IMR-90 (cell line): ENCODE results near the gene DPH6. TPM values are rescaled to one million over a fixed set of nuclear protein-coding genes. Genes with fewer than 3 reads are reported as not detected.

Experiments
- ATAC-seq: fragments of 200-7000 bp; cut with Tn5 transposase; 2 replicates; pipeline ENCODE4 v1.9.1; 2020; ENCODE audit warnings: low read depth, mild to moderate bottlenecking, moderate library complexity
- BruUV-seq: library from RNA; stranded (reverse); fragments of 400-500 nt; replicated peaks from 2 replicates; lab custom pipeline; 2021; lab: Mats Ljungman, UMichigan
- CTCF ChIA-PET: fragments of 300-600 bp; formaldehyde crosslinking; extraction: SDS; loops from one replicate; lab custom pipeline; 2021; ENCODE audit warnings: antibody characterized with exemption; lab: Yijun Ruan, JAX
- POLR2A ChIA-PET: fragments of 300-600 bp; sonication (Branson Sonifier 250); formaldehyde crosslinking; loops from one replicate; lab custom pipeline; 2022; ENCODE audit warnings: antibody characterized with exemption; ENCODE audit not compliant: unreplicated experiment; lab: Charles Lee
- DNase-seq: peaks from one replicate; pipeline ENCODE4 v3.0.0; 2013
- H2AFZ ChIP-seq: replicated peaks from 2 replicates; pipeline ENCODE3; 2013; ENCODE audit warnings: low read length, mild to moderate bottlenecking; ENCODE audit not compliant: poor library complexity
- H2AK5ac ChIP-seq: 2 replicates; pipeline ENCODE4 v1.6.1; 2013; ENCODE audit warnings: low read depth, low read length, inconsistent platforms
- H2AK9ac ChIP-seq: replicated peaks from 2 replicates; pipeline ENCODE3; 2013; ENCODE audit warnings: mild to moderate bottlenecking, low read depth, low read length, moderate library complexity; ENCODE audit not compliant: poor library complexity
- H2BK120ac ChIP-seq: 2 replicates; pipeline ENCODE4 v1.6.1; 2013; ENCODE audit warnings: low read depth, low read length, inconsistent platforms
- H2BK15ac ChIP-seq: 3 replicates; pipeline ENCODE4 v1.6.1; 2013; ENCODE audit warnings: low read depth, low read length, inconsistent platforms
- H2BK20ac ChIP-seq: 2 replicates; pipeline ENCODE4 v1.6.1; 2013; ENCODE audit warnings: low read depth, mild to moderate bottlenecking, inconsistent platforms, low read length, moderate library complexity
- H2BK5ac ChIP-seq: 2 replicates; pipeline ENCODE4 v1.6.1; 2013; ENCODE audit warnings: mild to moderate bottlenecking, low read depth, low read length, inconsistent platforms; ENCODE audit not compliant: poor library complexity, severe bottlenecking
- H3K14ac ChIP-seq: replicated peaks from 2 replicates; pipeline ENCODE4 v1.6.1; 2013; ENCODE audit warnings: low read depth, low read length, inconsistent platforms
- H3K18ac ChIP-seq: 2 replicates; pipeline ENCODE4 v1.6.1; 2013; ENCODE audit warnings: low read depth, low read length, control low read depth
- H3K23ac ChIP-seq: 2 replicates; pipeline ENCODE4 v1.6.1; 2013; ENCODE audit warnings: low read depth, low read length, inconsistent platforms
- H3K27ac ChIP-seq: 2 replicates; pipeline ENCODE4 v1.5.1; 2013; ENCODE audit warnings: mild to moderate bottlenecking, control low read depth, low read length; ENCODE audit not compliant: insufficient read depth
- H3K27me3 ChIP-seq: 2 replicates; pipeline ENCODE4 v1.6.1; 2013; ENCODE audit warnings: low read length; ENCODE audit not compliant: control insufficient read depth, insufficient read depth
- H3K36me3 ChIP-seq: 2 replicates; pipeline ENCODE4 v1.6.1; 2013; ENCODE audit warnings: low read length, mixed read lengths; ENCODE audit not compliant: control insufficient read depth, insufficient read depth
- H3K4ac ChIP-seq: 2 replicates; pipeline ENCODE4 v1.6.1; 2013; ENCODE audit warnings: low read depth, low read length, inconsistent platforms
- H3K4me1 ChIP-seq: 2 replicates; pipeline ENCODE4 v1.6.1; 2013; ENCODE audit warnings: low read length, mixed read lengths; ENCODE audit not compliant: control insufficient read depth, insufficient read depth
- H3K4me2 ChIP-seq: 2 replicates; pipeline ENCODE4 v1.6.1; 2013; ENCODE audit warnings: low read depth, mild to moderate bottlenecking, control low read depth, low read length, moderate library complexity
- H3K4me3 ChIP-seq: 2 replicates; pipeline ENCODE4 v1.5.1; 2013; ENCODE audit warnings: low read depth, mild to moderate bottlenecking, control low read depth, low read length, moderate library complexity; ENCODE audit not compliant: insufficient read depth
- H3K56ac ChIP-seq: 2 replicates; pipeline ENCODE4 v1.6.1; 2013; ENCODE audit warnings: low read length, inconsistent platforms; ENCODE audit not compliant: insufficient read depth; ENCODE audit errors: extremely low read depth
- H3K79me1 ChIP-seq, 2 experiments: 2 replicates each; pipeline ENCODE4 v1.6.1; 2013; ENCODE audit warnings: low read length in 2 of 2, inconsistent platforms in 1 of 2, low read depth in 1 of 2
- H3K9ac ChIP-seq: 2 replicates; pipeline ENCODE4 v1.6.1; 2013; ENCODE audit warnings: low read depth, low read length, control low read depth
- H3K9me1 ChIP-seq: 2 replicates; pipeline ENCODE4 v1.6.1; 2013; ENCODE audit warnings: low read length, inconsistent platforms; ENCODE audit not compliant: insufficient read depth
- H3K9me3 ChIP-seq: 2 replicates; pipeline ENCODE4 v1.6.1; 2013; ENCODE audit warnings: low read length; ENCODE audit not compliant: control insufficient read depth, insufficient read depth
- H4K20me1 ChIP-seq: 2 replicates; pipeline ENCODE4 v1.6.1; 2013; ENCODE audit warnings: low read length, inconsistent platforms; ENCODE audit not compliant: insufficient read depth
- H4K5ac ChIP-seq: 2 replicates; pipeline ENCODE4 v1.6.1; 2013; ENCODE audit warnings: mild to moderate bottlenecking, low read depth, low read length, control low read depth
- H4K8ac ChIP-seq, 2 experiments: 2 replicates each; pipeline ENCODE4 v1.6.1; 2013; ENCODE audit warnings: low read depth in 2 of 2, low read length in 2 of 2, control low read depth in 1 of 2, inconsistent platforms in 1 of 2
- H4K91ac ChIP-seq: 2 replicates; pipeline ENCODE4 v1.6.1; 2013; ENCODE audit warnings: low read depth, low read length, inconsistent platforms; ENCODE audit not compliant: insufficient read depth
- BHLHE40 ChIP-seq: fragments of 150-350 bp; IDR thresholded peaks from 2 replicates; pipeline ENCODE4 v1.6.1; 2016; ENCODE audit warnings: mild to moderate bottlenecking, low read depth, low read length
- CEBPB ChIP-seq: IDR thresholded peaks from 2 replicates; pipeline ENCODE4 v1.6.1; 2012; ENCODE audit warnings: low read depth, low read length, improper control_type of control experiment
- FOS ChIP-seq: fragments of 150-350 bp; IDR thresholded peaks from 2 replicates; pipeline ENCODE4 v1.6.1; 2016; ENCODE audit warnings: low read depth, low read length
- MAFK ChIP-seq: IDR thresholded peaks from 2 replicates; pipeline ENCODE4 v1.6.1; 2012; ENCODE audit warnings: low read depth, low read length, improper control_type of control experiment
- MAZ ChIP-seq: IDR thresholded peaks from 2 replicates; pipeline ENCODE4 v1.6.1; 2012; ENCODE audit warnings: low read depth, mild to moderate bottlenecking, low read length, improper control_type of control experiment, moderate library complexity, borderline replicate concordance
- MXI1 ChIP-seq: IDR thresholded peaks from 2 replicates; pipeline ENCODE4 v1.6.1; 2012; ENCODE audit warnings: low read depth, mild to moderate bottlenecking, low read length, moderate library complexity, borderline replicate concordance
- NFE2L2 ChIP-seq: fragments of 150-350 bp; IDR thresholded peaks from 2 replicates; pipeline ENCODE4 v1.6.1; 2016; ENCODE audit warnings: low read depth, mild to moderate bottlenecking, low read length
- POLR2A ChIP-seq: IDR thresholded peaks from 2 replicates; pipeline ENCODE4 v1.6.1; 2012; ENCODE audit warnings: mild to moderate bottlenecking, low read depth, low read length
- RAD21 ChIP-seq: IDR thresholded peaks from 2 replicates; pipeline ENCODE4 v1.6.1; 2012; ENCODE audit warnings: low read length, improper control_type of control experiment
- RCOR1 ChIP-seq: IDR thresholded peaks from 2 replicates; pipeline ENCODE4 v1.6.1; 2012; ENCODE audit warnings: mild to moderate bottlenecking, low read length, improper control_type of control experiment; ENCODE audit not compliant: insufficient replicate concordance
- RFX5 ChIP-seq: IDR thresholded peaks from 2 replicates; pipeline ENCODE4 v1.8.0; 2012; ENCODE audit warnings: low read depth, mild to moderate bottlenecking, low read length, moderate library complexity
- SMC3 ChIP-seq: fragments of 150-350 bp; IDR thresholded peaks from 2 replicates; pipeline ENCODE4 v1.6.1; 2016; ENCODE audit warnings: low read depth, mild to moderate bottlenecking, antibody characterized with exemption, low read length, moderate library complexity
- WGBS, 2 experiments: methylation state at CpG; one replicate each; pipeline versions ENCODE4 v1.1.5 to v1.1.7; 2013; ENCODE audit warnings: missing lambda C conversion rate in 2 of 2; ENCODE audit not compliant: insufficient read length in 1 of 2; ENCODE audit errors: extremely low coverage in 2 of 2; 5-methylcytosine and 5-hydroxymethylcytosine counted together
- dilution Hi-C: fragments of 300-500 bp; cut with HindIII; formaldehyde crosslinking; loops from one replicate; pipeline ENCODE4 v1.14.3; 2018; ENCODE audit warnings: low sequenced_read_pairs; ENCODE audit not compliant: unreplicated experiment
- in situ Hi-C: fragments of 300-500 bp; cut with MboI; formaldehyde crosslinking; loops from 3 replicates; pipeline ENCODE4 v1.14.3; 2019; ENCODE audit warnings: low sequenced_read_pairs, inconsistent platforms, mixed read lengths
- intact Hi-C: fragments of 100-400 bp; cut with micrococcal nuclease; formaldehyde crosslinking; loops from 2 replicates; pipeline ENCODE4 v1.10.0; 2022
- polyA plus RNA-seq, 3 experiments: library from polyadenylated mRNA; depleted of rRNA; stranded (reverse); fragments of >200 nt; gene quantifications; 2 replicates each; pipeline ENCODE4 v1.2.3, GENCODE V29; 2012; ENCODE audit warnings: low replicate concordance in 1 of 3
- total RNA-seq: library from RNA; depleted of rRNA; stranded (reverse); fragments of >200 nt; gene quantifications from 2 replicates; pipeline ENCODE4 v1.2.3, GENCODE V29; 2012
- TF ChIP-seq, protein P1 (sequence below): fragments of 150-350 bp; IDR thresholded peaks from 2 replicates; pipeline ENCODE4 v1.6.1; 2017; ENCODE audit warnings: mild to moderate bottlenecking, antibody characterized with exemption, low read length, low read depth
- TF ChIP-seq, protein P2 (sequence below): conservative IDR thresholded peaks from 2 replicates; pipeline ENCODE4 v1.5.1; 2012; ENCODE audit warnings: mild to moderate bottlenecking, low read depth, low read length, improper control_type of control experiment
- TF ChIP-seq, protein P3 (sequence below): fragments of 150-350 bp; IDR thresholded peaks from 2 replicates; pipeline ENCODE4 v1.6.1; 2016; ENCODE audit warnings: low read depth, mild to moderate bottlenecking, low read length, moderate library complexity, borderline replicate concordance

Gene DPH6
- total and polyA plus RNA-seq, 2 of the 4 experiments (the other 2 are of a cell fraction) = 6.1 to 8.1 TPM

DNA sequence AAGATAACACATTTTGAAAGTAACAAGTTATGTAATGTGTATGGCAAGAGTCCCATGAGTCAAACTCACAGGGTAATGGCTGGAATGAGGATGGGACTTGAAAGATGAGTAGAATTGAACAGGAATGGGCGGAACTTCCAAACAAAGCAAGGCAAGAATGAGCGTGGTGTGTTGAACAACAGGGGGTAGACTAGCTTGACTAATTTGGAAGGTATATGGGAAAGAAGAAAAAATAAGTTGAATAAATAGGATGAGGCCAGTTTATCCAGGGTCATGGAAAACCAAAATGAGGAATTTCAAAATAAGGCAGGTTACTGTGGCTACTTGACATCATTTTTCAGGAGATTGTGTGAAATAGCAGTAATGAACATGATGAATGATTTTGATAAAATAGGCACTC, 2.5 kb upstream of the DPH6 start:
- in situ Hi-C loops = loop anchor here (25.0 kb wide), 1 partner anchor 939 kb away; no protein-coding TSS in a partner anchor
- intact Hi-C loops = loop anchor here (5.0 to 10.0 kb wide), 4 partner anchors 189 to 1546 kb away; no protein-coding TSS in a partner anchor
- H3K56ac ChIP-seq = no peak overlapping the region

More for the DNA sequence above, 2.5 kb upstream of the DPH6 start:
- no CpG with 5 or more reads among the region's 2 CpGs for WGBS, 2 experiments
- CTCF ChIA-PET = no interaction called here
- dilution Hi-C loops = no loop called here
- Histone ChIP-seq H3K4me2 (no peak overlapping the region), H3K4me1 (no peaks in the 10 kb centered on the region), H2BK20ac (no peak overlapping the region), H4K20me1 (no peaks in the 10 kb centered on the region), H3K27ac (no peak overlapping the region), H3K9me1 (peaks cover 4% of the 10 kb centered on the region; the same call in 1 of the 2 replicates), H2AK9ac (no peak overlapping the region), H3K4ac (no peak overlapping the region), H3K27me3 (no peaks in the 10 kb centered on the region), H4K5ac (no peak overlapping the region), H3K79me1 (peaks cover 18 to 23% of the 10 kb centered on the region in 2 experiments; a peak in 3 of 4 replicates), H4K91ac (no peak overlapping the region), H2BK5ac (no peak overlapping the region), H3K4me3 (no peak overlapping the region), H3K14ac (no peak overlapping the region), H2BK120ac (no peak overlapping the region), H3K18ac (no peak overlapping the region), H4K8ac (no peak overlapping the region), H2BK15ac (no peak overlapping the region), H3K23ac (no peak overlapping the region), H3K9me3 (no peaks in the 10 kb centered on the region), H2AFZ (no peak overlapping the region), H3K36me3 (no peaks in the 10 kb centered on the region), H2AK5ac (no peak overlapping the region), H3K9ac (no peak overlapping the region)
- BruUV-seq = no TSS peak
- POLR2A ChIA-PET = no interaction called here
- ATAC-seq (no peak), DNase-seq (no peak)
- TF ChIP-seq RAD21 (no peak), RCOR1 (no peak), MAZ (no peak), RFX5 (no peak), SMC3 (no peak), NFE2L2 (no peak), FOS (no peak), CEBPB (no peak), POLR2A (no peak), MAFK (no peak), MXI1 (no peak), BHLHE40 (no peak)
- TF ChIP-seq, protein P1, sequence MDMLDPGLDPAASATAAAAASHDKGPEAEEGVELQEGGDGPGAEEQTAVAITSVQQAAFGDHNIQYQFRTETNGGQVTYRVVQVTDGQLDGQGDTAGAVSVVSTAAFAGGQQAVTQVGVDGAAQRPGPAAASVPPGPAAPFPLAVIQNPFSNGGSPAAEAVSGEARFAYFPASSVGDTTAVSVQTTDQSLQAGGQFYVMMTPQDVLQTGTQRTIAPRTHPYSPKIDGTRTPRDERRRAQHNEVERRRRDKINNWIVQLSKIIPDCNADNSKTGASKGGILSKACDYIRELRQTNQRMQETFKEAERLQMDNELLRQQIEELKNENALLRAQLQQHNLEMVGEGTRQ = no peak
- TF ChIP-seq, protein P2, sequence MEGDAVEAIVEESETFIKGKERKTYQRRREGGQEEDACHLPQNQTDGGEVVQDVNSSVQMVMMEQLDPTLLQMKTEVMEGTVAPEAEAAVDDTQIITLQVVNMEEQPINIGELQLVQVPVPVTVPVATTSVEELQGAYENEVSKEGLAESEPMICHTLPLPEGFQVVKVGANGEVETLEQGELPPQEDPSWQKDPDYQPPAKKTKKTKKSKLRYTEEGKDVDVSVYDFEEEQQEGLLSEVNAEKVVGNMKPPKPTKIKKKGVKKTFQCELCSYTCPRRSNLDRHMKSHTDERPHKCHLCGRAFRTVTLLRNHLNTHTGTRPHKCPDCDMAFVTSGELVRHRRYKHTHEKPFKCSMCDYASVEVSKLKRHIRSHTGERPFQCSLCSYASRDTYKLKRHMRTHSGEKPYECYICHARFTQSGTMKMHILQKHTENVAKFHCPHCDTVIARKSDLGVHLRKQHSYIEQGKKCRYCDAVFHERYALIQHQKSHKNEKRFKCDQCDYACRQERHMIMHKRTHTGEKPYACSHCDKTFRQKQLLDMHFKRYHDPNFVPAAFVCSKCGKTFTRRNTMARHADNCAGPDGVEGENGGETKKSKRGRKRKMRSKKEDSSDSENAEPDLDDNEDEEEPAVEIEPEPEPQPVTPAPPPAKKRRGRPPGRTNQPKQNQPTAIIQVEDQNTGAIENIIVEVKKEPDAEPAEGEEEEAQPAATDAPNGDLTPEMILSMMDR = no peak
- TF ChIP-seq, protein P3, sequence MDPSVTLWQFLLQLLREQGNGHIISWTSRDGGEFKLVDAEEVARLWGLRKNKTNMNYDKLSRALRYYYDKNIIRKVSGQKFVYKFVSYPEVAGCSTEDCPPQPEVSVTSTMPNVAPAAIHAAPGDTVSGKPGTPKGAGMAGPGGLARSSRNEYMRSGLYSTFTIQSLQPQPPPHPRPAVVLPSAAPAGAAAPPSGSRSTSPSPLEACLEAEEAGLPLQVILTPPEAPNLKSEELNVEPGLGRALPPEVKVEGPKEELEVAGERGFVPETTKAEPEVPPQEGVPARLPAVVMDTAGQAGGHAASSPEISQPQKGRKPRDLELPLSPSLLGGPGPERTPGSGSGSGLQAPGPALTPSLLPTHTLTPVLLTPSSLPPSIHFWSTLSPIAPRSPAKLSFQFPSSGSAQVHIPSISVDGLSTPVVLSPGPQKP = no peak
